Fibroblast of pulmonary artery (primary cell): Measurements from ENCODE around the gene LNP1.
"Not testable (repeated sequence)": the region's sequence is repeated elsewhere in the genome, so short reads cannot be mapped to it uniquely, and the experiment has no call there.

ENCODE experiments used
- DNase-seq: peaks from one replicate; pipeline ENCODE4 v3.0.0-alpha.2; 2010; ENCODE audit warnings: low read depth
- H3K4me3 ChIP-seq: replicated peaks from 2 replicates; pipeline ENCODE4 v1.5.1; 2011; ENCODE audit warnings: low read depth, mild to moderate bottlenecking, control low read depth, low read length, moderate library complexity
- TF ChIP-seq, protein P1 (sequence below): IDR thresholded peaks from 2 replicates; pipeline ENCODE4 v1.5.1; 2011; ENCODE audit warnings: mild to moderate bottlenecking, control low read depth, low read length, inconsistent platforms; ENCODE audit errors: missing control alignments

The LNP1 gene, protein sequence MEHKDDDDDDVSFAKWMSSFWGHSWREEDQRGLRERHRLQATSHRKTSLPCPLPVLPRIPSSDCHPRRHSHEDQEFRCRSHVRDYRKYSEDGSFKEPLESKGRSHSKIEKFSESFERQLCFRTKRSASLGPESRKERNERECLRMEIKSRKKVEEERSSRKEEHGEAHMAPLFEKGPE

DNA sequence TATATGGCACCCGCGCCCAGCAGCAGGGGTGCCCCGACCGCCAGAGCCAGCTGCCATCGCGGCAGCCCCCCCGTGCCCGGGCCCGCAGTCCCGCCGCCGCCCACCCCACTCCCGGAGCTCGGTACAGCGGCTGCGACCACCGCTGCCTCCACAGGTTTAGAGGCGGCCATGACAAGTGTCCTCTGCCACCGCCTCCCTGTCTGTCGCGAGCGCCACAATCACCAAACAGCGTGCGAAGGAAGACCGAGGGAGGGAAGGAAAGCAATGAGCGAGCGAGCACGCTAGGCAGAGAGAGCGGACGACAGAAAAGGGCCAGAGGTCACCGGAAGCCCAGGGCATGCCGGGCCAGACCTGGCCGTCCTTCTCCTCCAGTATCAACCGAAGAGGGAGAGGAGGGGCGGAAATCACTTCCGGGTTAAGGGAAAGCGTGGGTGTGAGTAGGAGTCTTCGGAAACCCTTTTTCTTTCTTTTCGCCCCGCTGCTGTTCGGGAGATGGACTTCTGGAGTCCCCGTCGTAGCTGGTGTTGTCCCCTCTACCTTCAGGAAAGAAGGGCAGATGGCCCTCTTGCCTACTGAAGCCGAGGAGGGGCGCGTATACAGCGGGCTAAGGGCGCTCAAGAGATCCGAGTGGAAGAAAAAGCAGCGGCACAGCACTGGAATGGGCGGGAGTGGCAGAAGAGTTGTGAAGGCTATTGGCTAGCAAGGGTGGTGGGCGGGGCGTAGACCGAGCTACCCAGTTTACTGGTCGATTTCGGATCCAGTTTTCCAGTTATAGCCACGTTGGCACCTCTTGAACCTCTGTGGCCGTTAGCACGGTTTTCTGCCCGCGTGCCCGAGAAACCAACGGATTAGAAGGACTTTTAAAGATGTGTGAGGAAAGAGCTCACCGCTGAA, at the start of gene LNP1, which contains the start of gene TOMM70:
Gene LNP1 (plus strand): TSS at position 760 of the 894 bp plus-strand sequence. CDS start 28,191 bp downstream, outside the sequence.
Gene TOMM70 (minus strand): TSS at position 310 of the 894 bp plus-strand sequence. CDS start 140 bp downstream, at position 170.
- TF ChIP-seq, protein P1, sequence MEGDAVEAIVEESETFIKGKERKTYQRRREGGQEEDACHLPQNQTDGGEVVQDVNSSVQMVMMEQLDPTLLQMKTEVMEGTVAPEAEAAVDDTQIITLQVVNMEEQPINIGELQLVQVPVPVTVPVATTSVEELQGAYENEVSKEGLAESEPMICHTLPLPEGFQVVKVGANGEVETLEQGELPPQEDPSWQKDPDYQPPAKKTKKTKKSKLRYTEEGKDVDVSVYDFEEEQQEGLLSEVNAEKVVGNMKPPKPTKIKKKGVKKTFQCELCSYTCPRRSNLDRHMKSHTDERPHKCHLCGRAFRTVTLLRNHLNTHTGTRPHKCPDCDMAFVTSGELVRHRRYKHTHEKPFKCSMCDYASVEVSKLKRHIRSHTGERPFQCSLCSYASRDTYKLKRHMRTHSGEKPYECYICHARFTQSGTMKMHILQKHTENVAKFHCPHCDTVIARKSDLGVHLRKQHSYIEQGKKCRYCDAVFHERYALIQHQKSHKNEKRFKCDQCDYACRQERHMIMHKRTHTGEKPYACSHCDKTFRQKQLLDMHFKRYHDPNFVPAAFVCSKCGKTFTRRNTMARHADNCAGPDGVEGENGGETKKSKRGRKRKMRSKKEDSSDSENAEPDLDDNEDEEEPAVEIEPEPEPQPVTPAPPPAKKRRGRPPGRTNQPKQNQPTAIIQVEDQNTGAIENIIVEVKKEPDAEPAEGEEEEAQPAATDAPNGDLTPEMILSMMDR, result no peak
- DNase-seq, result peak; percentile 97
- H3K4me3 ChIP-seq, result peak within 1 kb of the TSS; percentile 92

DNA sequence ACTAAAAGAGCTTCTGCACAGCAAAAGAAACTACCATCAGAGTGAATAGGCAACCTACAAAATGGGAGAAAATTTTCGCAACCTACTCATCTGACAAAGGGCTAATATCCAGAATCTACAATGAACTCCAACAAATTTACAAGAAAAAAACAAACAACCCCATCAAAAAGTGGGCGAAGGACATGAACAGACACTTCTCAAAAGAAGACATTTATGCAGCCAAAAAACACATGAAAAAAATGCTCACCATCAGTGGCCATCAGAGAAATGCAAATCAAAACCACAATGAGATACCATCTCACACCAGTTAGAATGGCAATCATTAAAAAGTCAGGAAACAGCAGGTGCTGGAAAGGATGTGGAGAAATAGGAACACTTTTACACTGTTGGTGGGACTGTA, 49.6 kb upstream of the LNP1 start:
- not testable (repeated sequence) for DNase-seq

DNA sequence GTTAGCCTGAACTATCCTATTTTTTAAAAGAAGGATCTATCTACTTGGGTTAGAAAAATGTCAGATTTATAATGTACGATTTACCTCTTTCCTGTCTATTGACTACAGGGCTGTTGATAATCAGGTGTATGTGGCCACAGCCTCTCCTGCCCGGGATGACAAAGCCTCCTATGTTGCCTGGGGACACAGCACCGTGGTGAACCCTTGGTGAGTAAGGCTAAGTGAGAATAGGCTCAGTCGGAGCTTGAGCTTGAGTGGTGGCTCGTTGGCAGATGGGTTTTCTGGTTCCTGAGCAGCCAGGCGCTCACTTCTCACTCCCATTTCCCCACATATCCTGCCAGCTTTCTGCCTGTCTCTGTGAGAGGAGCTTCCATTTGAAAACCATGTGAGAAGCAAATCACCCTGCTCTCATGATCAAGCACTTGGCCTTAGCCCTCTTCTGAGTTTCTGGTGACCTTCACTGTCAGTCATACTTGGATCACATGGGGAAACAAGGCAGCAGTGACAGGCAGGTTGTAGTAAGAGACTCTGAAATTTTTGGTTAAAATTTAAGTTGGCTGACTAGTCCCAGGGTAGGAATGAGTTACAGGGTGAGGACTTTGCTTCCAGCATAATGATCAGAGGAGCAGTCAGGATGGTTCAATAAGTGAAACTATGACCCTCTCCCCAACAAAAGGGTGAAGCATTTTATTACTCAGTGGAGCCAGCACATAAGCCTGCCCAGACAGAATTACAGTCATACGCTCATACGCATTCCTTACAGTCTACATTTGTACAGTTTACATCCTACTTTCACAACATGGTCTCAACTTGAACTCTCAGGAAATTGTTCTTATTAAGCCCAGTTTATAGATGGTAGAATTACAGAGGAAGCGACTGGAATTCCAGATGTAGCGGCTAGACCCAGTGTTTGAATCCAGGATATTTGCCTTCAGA, 48.8 kb upstream of the LNP1 start:
- H3K4me3 ChIP-seq, result no peak overlapping the region
- TF ChIP-seq, protein P1, result no peak
- DNase-seq, result no peak

More for the DNA sequence above, 49.6 kb upstream of the LNP1 start:
- H3K4me3 ChIP-seq, result not testable (repeated sequence)

DNA sequence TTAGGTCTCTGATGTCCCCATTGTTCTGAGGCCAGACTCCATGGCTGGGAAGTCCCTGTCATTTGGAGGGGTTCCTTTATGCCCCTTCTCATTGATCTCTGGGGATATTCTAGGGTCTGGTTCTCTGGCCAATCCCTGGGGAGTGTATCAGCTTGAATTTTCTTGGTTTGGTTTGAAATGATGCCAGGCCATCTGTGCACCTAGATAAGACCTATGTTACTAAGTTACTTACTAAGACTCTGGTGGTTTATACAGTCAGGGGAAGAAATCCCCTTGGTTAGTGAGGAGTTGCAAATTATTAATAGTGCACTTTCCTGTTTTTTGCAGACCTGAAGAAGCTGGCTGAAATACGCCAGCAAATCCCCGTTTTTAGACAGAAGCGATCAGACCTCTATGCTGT, 46.5 kb upstream of the LNP1 start:
- TF ChIP-seq, protein P1, result no peak
- H3K4me3 ChIP-seq, result no peak overlapping the region
- DNase-seq, result peak; percentile 16

DNA sequence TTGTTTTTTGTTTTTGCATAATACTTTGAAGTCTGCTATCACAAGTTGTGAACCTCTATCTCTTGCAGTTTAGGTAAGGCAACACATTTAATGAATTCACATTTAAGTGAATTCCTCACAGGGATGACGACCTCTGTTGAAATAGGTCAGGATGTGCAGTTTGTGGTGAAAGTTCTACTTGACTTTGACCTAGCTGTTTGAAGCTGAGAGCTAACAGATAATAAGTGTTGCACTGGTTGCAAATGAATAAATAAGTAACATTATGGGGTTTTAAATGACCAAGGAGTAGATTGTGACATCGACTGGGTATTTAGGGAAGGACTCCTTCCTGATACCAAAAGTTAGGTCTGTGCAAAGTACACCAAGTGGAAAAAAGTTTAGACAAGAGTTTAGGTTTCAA, 42.9 kb upstream of the LNP1 start:
- TF ChIP-seq, protein P1, result no peak
- no peak overlapping the region for H3K4me3 ChIP-seq
- no peak for DNase-seq

- TF ChIP-seq, protein P1, result no peak
- no peak for DNase-seq
- H3K4me3 ChIP-seq, result no peak overlapping the region
Measured at GRCh38 chr3:100359035-100359434, 42.3 kb upstream of the LNP1 start.
